ENCODE data around the gene PIAS1.
"Not testable (repeated sequence)": the region's sequence is repeated elsewhere in the genome, so short reads cannot be mapped to it uniquely, and the experiment has no call there.

Gene PIAS1

GRCh38 chr15:68197661-68198437, 143.7 kb downstream of the PIAS1 start:
- no peak for DNase-seq (ENCODE audit: low read depth in 1 of 2, low spot score in 1 of 2)
- in situ Hi-C loops (cut with HindIII; ENCODE audit: low pct_unique_long_range_greater_than_20kb, low sequenced_read_pairs) = no loop called here
- TF ChIP-seq JUND (IDR thresholded peaks at IDR 0.05; ENCODE audit: low read depth) = no peak

- TF ChIP-seq JUND (IDR thresholded peaks at IDR 0.05; ENCODE audit: low read depth) = no peak
Measured at GRCh38 chr15:68199340-68199739, 145.2 kb downstream of the PIAS1 start.

GRCh38 chr15:68200016-68200861, 146.1 kb downstream of the PIAS1 start:
- no peak for TF ChIP-seq JUND (IDR thresholded peaks at IDR 0.05; ENCODE audit: low read depth)
- DNase-seq (ENCODE audit: low read depth in 1 of 2, low spot score in 1 of 2) = no peak
- in situ Hi-C loops (cut with HindIII; ENCODE audit: low pct_unique_long_range_greater_than_20kb, low sequenced_read_pairs) = no loop called here

More at GRCh38 chr15:68199340-68199739, 145.2 kb downstream of the PIAS1 start:
- in situ Hi-C loops (cut with HindIII; ENCODE audit: low pct_unique_long_range_greater_than_20kb, low sequenced_read_pairs) = no loop called here
- no peak for DNase-seq (ENCODE audit: low read depth in 1 of 2, low spot score in 1 of 2)

GRCh38 chr15:68201153-68201878, 147.2 kb downstream of the PIAS1 start:
- DNase-seq (ENCODE audit: low read depth in 1 of 2, low spot score in 1 of 2) = no peak
- TF ChIP-seq JUND (IDR thresholded peaks at IDR 0.05; ENCODE audit: low read depth) = no peak
- in situ Hi-C loops (cut with HindIII; ENCODE audit: low pct_unique_long_range_greater_than_20kb, low sequenced_read_pairs) = no loop called here

GRCh38 chr15:68201879-68202261, 147.8 kb downstream of the PIAS1 start:
- DNase-seq (ENCODE audit: low read depth in 1 of 2, low spot score in 1 of 2) = no peak
- TF ChIP-seq JUND (IDR thresholded peaks at IDR 0.05; ENCODE audit: low read depth) = no peak
- in situ Hi-C loops (cut with HindIII; ENCODE audit: low pct_unique_long_range_greater_than_20kb, low sequenced_read_pairs) = no loop called here

GRCh38 chr15:68202994-68203393, 148.9 kb downstream of the PIAS1 start:
- DNase-seq (ENCODE audit: low read depth in 1 of 2, low spot score in 1 of 2) = not testable (repeated sequence)

GRCh38 chr15:68203486-68203885, 149.4 kb downstream of the PIAS1 start:
- no peak for TF ChIP-seq JUND (IDR thresholded peaks at IDR 0.05; ENCODE audit: low read depth)
- DNase-seq (ENCODE audit: low read depth in 1 of 2, low spot score in 1 of 2) = no peak
- in situ Hi-C loops (cut with HindIII; ENCODE audit: low pct_unique_long_range_greater_than_20kb, low sequenced_read_pairs) = no loop called here

More at GRCh38 chr15:68202994-68203393, 148.9 kb downstream of the PIAS1 start:
- in situ Hi-C loops (cut with HindIII; ENCODE audit: low pct_unique_long_range_greater_than_20kb, low sequenced_read_pairs) = not testable (repeated sequence)

GRCh38 chr15:68203956-68204355, 149.8 kb downstream of the PIAS1 start:
- in situ Hi-C loops (cut with HindIII; ENCODE audit: low pct_unique_long_range_greater_than_20kb, low sequenced_read_pairs) = no loop called here
- no peak for TF ChIP-seq JUND (IDR thresholded peaks at IDR 0.05; ENCODE audit: low read depth)
- no peak for DNase-seq (ENCODE audit: low read depth in 1 of 2, low spot score in 1 of 2)

GRCh38 chr15:68204361-68204760, 150.2 kb downstream of the PIAS1 start:
- no peak for DNase-seq (ENCODE audit: low read depth in 1 of 2, low spot score in 1 of 2)
- in situ Hi-C loops (cut with HindIII; ENCODE audit: low pct_unique_long_range_greater_than_20kb, low sequenced_read_pairs) = no loop called here
- TF ChIP-seq JUND (IDR thresholded peaks at IDR 0.05; ENCODE audit: low read depth) = no peak

GRCh38 chr15:68204776-68205557, 150.9 kb downstream of the PIAS1 start, which contains the start of gene CALML4:
Gene CALML4 (minus strand): TSS chr15:68205332. CDS start chr15:68205247, 85 bp downstream.
- TF ChIP-seq JUND (IDR thresholded peaks at IDR 0.05; ENCODE audit: low read depth) = no peak
- DNase-seq (ENCODE audit: low read depth in 1 of 2, low spot score in 1 of 2) = no peak

GRCh38 chr15:68205558-68205944, 151.4 kb downstream of the PIAS1 start:
- DNase-seq (ENCODE audit: low read depth in 1 of 2, low spot score in 1 of 2) = no peak
- no peak for TF ChIP-seq JUND (IDR thresholded peaks at IDR 0.05; ENCODE audit: low read depth)
- in situ Hi-C loops (cut with HindIII; ENCODE audit: low pct_unique_long_range_greater_than_20kb, low sequenced_read_pairs) = no loop called here

More at GRCh38 chr15:68204776-68205557, 150.9 kb downstream of the PIAS1 start, which contains the start of gene CALML4:
- in situ Hi-C loops (cut with HindIII; ENCODE audit: low pct_unique_long_range_greater_than_20kb, low sequenced_read_pairs) = no loop called here
